ENCODE measurements around the gene SZT2.
"Not testable (repeated sequence)": the region's sequence is repeated elsewhere in the genome, so short reads cannot be mapped to it uniquely, and the experiment has no call there.

Gene SZT2

DNA sequence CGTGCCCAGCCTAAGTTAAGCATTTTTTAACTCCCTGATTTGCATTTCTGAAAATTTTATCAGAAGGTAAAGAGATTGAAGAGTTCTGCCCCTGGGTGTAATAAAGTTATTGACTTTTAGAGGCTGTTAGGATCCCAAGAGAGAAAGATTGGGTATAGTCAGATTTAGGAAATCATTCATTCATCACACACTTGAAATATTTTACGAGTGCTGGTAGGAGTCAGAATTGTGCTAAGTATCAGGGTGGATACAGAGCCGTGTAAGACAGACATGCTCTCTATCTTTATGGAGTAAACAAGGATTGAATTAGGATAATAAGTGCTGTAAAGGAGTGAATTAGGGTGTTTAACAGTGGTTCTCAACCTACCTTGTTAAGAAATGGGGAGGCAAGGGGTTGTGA is 3.0 kb downstream of the SZT2 start:
- no peak for DNase-seq

DNA sequence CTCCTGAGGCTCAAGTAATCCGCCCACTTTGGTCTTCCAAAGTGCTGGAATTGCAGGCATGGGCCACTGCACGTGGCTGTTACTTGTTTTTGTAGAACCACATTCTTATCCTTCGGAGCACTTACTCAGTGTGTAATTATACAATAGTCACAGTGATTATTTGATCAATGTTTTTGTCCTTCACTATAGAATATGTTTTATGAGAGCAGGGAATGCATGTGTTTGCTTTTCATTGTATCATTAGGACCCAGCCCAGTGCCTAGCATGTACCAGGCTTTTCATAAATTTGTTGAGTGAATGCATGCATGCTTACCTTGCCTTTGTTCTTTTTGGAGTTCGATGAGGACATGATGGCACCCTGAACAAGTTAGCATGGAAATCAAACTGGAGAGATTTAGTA is 5.8 kb downstream of the SZT2 start:
- no peak for DNase-seq

DNA sequence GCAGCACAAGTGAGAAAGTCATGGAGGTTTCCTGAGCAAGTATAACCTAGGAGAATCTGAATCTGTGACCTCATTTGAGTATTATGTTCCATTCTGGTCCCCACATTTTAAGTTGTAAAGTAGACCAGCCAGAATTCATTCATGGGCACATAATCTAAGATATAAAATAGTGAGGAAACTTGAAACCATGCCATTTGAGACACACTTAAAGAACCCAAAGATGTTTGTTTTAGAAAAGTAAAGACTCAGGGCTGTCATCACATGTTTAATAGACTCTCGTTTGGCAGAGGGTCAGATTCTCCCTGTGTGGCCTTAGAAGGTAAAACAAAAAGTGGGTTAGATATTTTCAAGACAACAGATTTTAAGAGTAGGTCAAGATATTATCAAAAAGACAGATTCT is 6.4 kb downstream of the SZT2 start:
- no peak for DNase-seq

- no peak for DNase-seq
Measured at GRCh38 chr1:43398227-43398626, 8.5 kb downstream of the SZT2 start.

- DNase-seq = not testable (repeated sequence)
Measured at GRCh38 chr1:43400441-43400840, 10.7 kb downstream of the SZT2 start.

- no peak for DNase-seq
Measured at GRCh38 chr1:43402089-43402865, 12.6 kb downstream of the SZT2 start.

- no peak for DNase-seq
Measured at GRCh38 chr1:43404353-43404752, 14.7 kb downstream of the SZT2 start.

- no peak for DNase-seq
Measured at GRCh38 chr1:43405219-43405875, 15.6 kb downstream of the SZT2 start.

DNA sequence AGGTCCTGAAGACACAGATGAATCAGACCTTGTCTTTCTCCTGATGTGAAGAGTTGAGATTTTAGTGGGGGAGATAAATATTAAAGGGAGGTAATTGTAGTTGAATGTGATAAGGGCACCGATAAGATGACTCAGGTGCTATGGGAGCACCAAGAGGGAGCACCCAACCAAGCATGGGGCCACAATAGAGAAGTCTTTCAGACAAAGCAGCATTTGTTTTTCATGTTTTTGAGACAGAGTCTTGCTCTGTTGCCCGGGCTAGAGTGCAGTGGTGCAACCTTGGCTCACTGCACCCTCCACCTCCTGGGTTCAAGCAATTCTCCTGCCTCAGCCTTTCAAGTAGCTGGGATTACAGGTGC is 16.2 kb downstream of the SZT2 start:
- DNase-seq = no peak

DNA sequence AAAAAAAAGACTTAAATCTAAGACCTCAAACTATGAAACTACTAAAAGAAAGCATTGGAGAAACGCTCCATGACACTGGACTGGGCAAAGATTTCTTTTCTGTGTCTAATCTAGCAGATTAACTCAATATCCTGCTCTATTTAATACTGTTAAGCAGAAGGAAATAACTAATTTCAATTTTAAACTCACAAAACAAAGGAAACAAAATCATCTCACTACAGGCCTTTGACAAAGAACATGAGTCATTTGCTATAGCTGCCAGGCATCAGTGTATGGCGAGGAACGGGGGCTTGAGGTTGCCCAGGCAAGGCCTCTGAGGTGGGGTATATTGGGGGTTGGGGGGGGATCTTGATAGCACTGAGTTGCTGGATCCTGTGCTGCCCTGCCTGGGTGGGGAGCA is 20.9 kb downstream of the SZT2 start:
- no peak for DNase-seq

DNA sequence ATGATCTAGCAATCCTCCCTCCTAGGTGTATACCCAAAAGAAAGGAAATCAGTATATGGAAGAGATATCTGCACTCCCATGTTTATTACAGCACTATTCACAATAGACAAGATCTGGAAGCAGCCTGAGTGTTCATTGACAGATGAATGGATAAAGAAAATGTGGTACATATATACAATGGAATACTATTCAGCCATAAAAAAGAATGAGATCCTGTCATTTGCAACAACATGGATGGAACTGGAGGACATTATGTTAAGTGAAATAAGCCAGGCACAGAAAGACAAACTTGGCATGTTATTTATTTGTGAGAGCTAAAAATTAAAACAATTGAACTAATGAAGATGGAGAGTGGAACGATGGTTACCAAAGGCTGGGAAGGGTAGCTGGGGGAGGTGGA is 23.7 kb downstream of the SZT2 start:
- not testable (repeated sequence) for DNase-seq

DNA sequence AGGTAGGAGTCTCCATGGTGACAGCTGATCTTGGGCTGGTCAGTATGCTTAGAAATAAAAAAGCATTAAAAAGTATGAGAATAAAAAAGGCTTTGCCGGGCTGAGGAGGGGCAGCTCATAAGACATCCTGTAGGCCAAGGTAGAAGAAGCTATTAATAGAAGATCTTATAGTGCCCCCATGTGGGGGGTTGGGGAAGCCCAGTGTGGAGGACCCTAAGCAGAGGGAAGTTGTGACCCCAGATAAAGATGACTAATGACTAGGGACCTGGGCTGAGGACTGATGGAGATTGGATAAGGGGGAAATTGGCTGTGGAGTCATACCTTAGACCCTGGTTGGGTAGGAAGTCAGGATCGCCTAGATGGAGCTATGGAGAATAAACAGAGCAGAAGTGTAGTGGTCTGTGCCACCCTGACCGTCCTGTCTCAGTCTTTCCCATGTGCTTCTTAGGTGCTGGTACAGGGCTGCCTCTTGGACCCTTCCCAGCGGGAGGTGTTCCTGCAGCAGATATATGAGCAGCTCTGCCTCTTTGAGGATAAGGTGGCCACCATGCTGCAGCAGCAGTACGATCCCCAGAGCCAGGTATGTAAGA is 25.0 kb downstream of the SZT2 start:
- peak; percentile 74 for DNase-seq

GRCh38 chr1:43415901-43416300 is 26.2 kb downstream of the SZT2 start:
- no peak for DNase-seq

DNA sequence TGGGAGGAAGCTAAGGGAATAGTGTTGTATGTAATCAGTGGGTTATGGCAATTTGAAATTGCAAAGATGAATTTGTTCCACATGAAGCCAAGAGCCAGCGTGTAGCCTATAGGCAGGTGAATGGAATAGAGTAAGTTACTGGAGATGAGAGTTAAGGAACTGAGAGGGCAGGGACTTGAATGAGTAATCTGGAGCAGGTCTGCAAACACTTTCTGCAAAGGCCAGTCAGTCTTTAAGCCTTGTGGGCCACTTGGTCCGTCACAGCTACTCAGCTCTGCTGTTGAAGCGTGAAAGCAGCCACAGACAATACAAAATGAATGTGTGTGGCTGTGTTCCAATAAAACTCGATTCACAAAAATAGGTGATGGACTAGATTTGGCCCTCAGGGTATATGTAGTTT is 29.2 kb downstream of the SZT2 start:
- DNase-seq = no peak

DNA sequence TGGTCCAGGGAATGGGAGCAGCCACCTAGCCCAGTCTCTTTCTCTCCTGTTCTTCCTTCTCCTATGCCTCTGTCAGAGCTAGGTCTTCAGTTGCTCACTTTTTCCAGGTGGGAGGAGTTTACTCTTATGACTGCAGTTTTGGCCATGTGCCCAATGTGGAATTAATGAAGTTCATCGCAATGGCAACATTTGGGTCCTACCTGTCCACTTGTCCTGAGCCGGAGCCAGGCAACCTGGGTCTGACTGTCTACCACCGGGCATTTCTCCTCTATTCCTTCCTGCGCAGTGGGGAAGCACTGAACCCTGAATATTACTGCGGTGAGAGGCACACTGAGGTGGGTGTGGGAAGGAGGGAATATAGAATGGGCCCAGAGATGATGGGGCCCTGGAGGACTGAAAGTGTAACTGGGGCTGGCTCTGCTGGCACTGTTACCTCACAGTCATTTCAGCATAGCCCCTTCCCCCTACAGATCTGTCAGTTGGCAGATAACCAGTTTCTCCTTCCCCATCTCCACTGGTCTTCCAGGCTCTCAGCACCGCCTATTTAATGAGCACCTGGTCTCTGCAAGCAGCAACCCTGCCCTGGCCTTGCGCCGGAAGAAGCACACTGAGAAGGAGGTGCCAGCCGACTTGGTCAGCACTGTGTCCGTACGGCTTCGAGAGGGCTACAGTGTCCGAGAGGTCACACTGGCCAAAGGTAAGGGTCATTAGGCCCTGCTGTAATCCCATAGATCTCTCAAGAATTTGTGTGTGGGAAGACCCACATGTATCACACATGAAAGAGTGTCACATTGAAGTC is 30.1 kb downstream of the SZT2 start:
- no peak for DNase-seq

DNA sequence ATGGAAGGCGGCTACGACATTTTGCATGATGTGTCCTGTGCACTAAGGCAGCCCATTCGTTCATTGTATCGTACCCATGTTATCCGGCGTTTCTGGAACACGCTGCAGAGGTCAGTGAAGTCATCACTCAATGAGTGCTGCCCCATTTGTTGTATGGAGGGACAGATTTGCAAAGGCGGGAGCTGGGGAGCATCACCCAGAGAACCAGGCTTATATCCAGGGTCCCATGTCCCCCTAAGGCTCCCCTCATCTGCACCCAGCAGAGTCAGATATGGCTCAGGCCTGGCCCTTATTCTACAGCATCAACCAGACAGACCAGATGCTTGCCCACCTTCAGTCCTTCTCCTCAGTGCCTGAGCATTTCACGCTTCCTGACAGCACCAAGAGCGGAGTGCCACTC is 31.2 kb downstream of the SZT2 start:
- DNase-seq = no peak

- no peak for DNase-seq
Measured at GRCh38 chr1:43421396-43421795, 31.7 kb downstream of the SZT2 start.

DNA sequence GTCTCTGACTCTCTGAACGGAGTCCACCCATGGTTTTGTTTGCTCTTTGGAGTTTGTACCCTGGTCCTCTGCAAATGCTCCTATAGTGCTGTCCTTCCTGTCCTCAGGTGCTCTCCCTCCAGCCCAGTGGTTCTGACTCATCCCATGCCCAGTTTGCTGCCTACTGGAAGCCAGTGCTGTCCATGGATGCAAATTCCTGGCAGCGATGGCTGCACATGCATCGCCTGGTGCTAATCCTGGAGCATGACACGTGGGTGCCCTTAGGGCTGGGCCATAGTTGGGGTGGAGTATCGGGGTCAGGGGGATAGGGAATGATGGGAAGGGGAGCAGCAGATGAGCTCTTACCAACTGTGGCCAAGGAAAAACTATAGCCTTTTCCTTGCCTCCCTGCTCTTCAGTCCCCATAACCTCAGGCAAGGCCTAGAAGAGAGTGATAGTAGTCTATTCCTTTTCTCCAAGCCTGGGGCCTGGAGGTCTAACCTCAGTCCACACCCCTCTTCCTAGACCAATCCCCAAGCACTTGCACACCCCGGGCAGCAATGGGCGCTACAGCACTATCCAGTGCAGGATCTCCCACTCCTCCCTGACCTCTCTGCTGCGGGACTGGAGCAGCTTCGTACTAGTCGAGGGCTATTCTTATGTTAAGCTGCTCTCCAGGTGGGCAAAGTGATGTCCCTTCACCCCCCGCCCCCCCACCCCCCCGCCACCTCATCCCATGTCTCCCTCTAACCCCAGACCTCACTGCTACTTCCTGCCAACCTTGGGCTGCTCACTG is 32.5 kb downstream of the SZT2 start:
- no peak for DNase-seq

DNA sequence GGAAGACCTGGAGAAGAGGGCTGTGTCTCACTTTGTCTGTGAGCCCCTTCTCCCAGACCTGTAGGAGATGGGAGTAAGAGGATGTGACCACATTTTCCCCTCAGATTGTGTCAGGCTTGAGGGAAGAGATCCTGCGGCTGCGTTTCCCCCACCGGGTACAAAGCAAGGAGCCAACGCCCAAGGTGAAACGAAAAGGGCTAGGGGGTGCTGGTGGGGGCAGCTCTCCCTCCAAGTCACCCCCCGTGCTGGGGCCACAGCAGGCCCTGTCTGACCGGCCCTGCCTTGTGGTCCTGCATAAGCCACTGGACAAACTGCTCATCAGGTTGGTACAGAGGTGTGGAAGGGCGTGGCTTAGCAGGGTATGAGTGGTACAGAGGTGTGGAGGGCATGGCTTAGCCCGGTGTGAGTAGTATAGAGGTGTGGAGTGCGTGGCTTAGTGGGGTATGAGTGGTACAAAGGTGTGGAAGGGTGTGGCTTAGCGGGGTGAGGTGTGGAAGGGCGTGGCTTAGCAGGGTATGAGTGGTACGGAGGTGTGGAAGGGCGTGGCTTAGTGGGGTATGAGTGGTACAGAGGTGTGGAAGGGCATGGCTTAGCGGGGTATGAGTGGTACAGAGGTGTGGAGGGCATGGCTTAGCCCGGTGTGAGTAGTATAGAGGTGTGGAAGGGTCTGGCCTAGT is 33.4 kb downstream of the SZT2 start:
- no peak for DNase-seq

- DNase-seq = no peak
Measured at GRCh38 chr1:43423672-43424550, 34.2 kb downstream of the SZT2 start.

DNA sequence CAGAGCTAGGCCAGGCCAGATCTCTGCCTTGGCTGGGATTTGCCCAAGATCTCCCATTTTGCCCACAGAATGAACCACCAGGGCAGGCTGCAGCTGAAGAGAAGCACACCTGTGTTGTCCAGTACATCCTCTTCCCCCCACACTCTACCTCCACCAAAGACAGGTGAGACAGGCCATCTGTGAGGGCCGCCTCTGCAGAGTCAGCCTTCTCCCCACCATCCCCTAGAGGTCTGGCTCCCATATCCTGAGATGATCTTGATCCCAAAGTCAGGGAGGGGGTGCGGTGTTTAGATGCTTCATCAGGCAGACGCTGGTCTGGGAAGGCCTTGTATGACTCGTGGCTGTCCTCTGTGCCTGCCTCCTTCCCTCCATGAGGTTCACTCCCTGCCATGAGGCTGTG is 35.3 kb downstream of the SZT2 start:
- no peak for DNase-seq

Measured in NCI-H1694 (cell line).